ENCODE data around the gene SLC6A18.

Gene SLC6A18

GRCh38 chr5:1261643-1262042 is 36.5 kb downstream of the SLC6A18 start:
- H3K27me3 ChIP-seq: no peaks in the 10 kb centered on the region
- no peak for TF ChIP-seq CTCF (IDR thresholded peaks at IDR 0.05)
- no peaks in the 10 kb centered on the region for H3K4me1 ChIP-seq
- H3K9me3 ChIP-seq: peaks cover 0 to 50% (median 16%) of the 10 kb centered on the region in 3 donors
- no peak for DNase-seq
- H3K4me3 ChIP-seq: no peak overlapping the region
- H3K36me3 ChIP-seq: no peaks in the 10 kb centered on the region
- intact Hi-C loops (cut with DNase I; ENCODE audit: low total_unique reads): no loop called here
- H3K27ac ChIP-seq: no peak overlapping the region

GRCh38 chr5:1262381-1262780 is 37.2 kb downstream of the SLC6A18 start:
- H3K36me3 ChIP-seq: no peaks in the 10 kb centered on the region
- no peak overlapping the region for H3K4me3 ChIP-seq
- TF ChIP-seq CTCF (IDR thresholded peaks at IDR 0.05): no peak
- no peak for DNase-seq
- H3K27me3 ChIP-seq: no peaks in the 10 kb centered on the region
- H3K9me3 ChIP-seq: peaks cover 0 to 50% (median 16%) of the 10 kb centered on the region in 3 donors
- no peak overlapping the region for H3K27ac ChIP-seq
- H3K4me1 ChIP-seq: no peaks in the 10 kb centered on the region
- intact Hi-C loops (cut with DNase I; ENCODE audit: low total_unique reads): no loop called here

- TF ChIP-seq CTCF (IDR thresholded peaks at IDR 0.05): no peak
- Histone ChIP-seq H3K9me3 (peaks cover 0 to 50% (median 16%) of the 10 kb centered on the region in 3 donors), H3K27ac (no peak overlapping the region), H3K36me3 (no peaks in the 10 kb centered on the region), H3K4me1 (no peaks in the 10 kb centered on the region), H3K27me3 (no peaks in the 10 kb centered on the region), H3K4me3 (no peak overlapping the region)
- no peak for DNase-seq
- intact Hi-C loops (cut with DNase I; ENCODE audit: low total_unique reads): no loop called here
Observed at GRCh38 chr5:1264211-1264610, 39.0 kb downstream of the SLC6A18 start.

- H3K9me3 ChIP-seq: peaks cover 0 to 50% (median 16%) of the 10 kb centered on the region in 3 donors
- no peaks in the 10 kb centered on the region for H3K36me3 ChIP-seq
Observed at GRCh38 chr5:1265026-1265425, 39.8 kb downstream of the SLC6A18 start.

GRCh38 chr5:1265461-1266455 is 40.6 kb downstream of the SLC6A18 start:
- H3K36me3 ChIP-seq: no peaks in the 10 kb centered on the region
- intact Hi-C loops (cut with DNase I; ENCODE audit: low total_unique reads): no loop called here
- no peaks in the 10 kb centered on the region for H3K4me1 ChIP-seq
- TF ChIP-seq CTCF (IDR thresholded peaks at IDR 0.05): no peak
- no peak for DNase-seq
- peaks cover 0 to 44% (median 16%) of the 10 kb centered on the region in 3 donors for H3K9me3 ChIP-seq
- no peaks in the 10 kb centered on the region for H3K27me3 ChIP-seq
- no peak overlapping the region for H3K27ac ChIP-seq
- no peak overlapping the region for H3K4me3 ChIP-seq

More at GRCh38 chr5:1265026-1265425, 39.8 kb downstream of the SLC6A18 start:
- intact Hi-C loops (cut with DNase I; ENCODE audit: low total_unique reads): no loop called here
- DNase-seq: no peak
- no peaks in the 10 kb centered on the region for H3K27me3 ChIP-seq
- no peak overlapping the region for H3K4me3 ChIP-seq
- no peaks in the 10 kb centered on the region for H3K4me1 ChIP-seq
- no peak for TF ChIP-seq CTCF (IDR thresholded peaks at IDR 0.05)
- H3K27ac ChIP-seq: no peak overlapping the region
